DOHH2 (cell line): ENCODE data around the gene DUSP3.

ENCODE experiments used
- CTCF ChIP-seq: fragments of 200-600 bp; sonication (generic); IDR thresholded peaks from one replicate; pipeline ENCODE4 v1.5.1; 2014; ENCODE audit warnings: antibody characterized with exemption, mild to moderate bottlenecking, low read depth, low read length; ENCODE audit not compliant: poor library complexity, severe bottlenecking
- EZH2phosphoT487 ChIP-seq: fragments of 200-600 bp; sonication (generic); IDR thresholded peaks from 2 replicates; pipeline ENCODE4 v1.6.1; 2017; ENCODE audit warnings: borderline replicate concordance, mild to moderate bottlenecking, antibody characterized with exemption, low read length, moderate library complexity, mixed read lengths

- TF ChIP-seq CTCF (no peak), EZH2phosphoT487 (no peak)
Measured at GRCh38 chr17:43759836-43760235, 18.9 kb downstream of the DUSP3 start.
